K562 (cell line): ENCODE measurements around the gene ATMIN. TPM values are rescaled to one million over a fixed set of nuclear protein-coding genes. Genes with fewer than 3 reads are reported as not detected.
A peak's percentile ranks its signal among the peaks of the same experiment; 100 is the strongest.

Experiments
- ATF1 ChIP-seq, 2 experiments: fragments of 450-650 bp in 1 of 2; IDR thresholded peaks; 2 replicates each; pipeline ENCODE4 v1.6.1; 2016; ENCODE audit warnings: missing compliant biosample characterization in 1 of 2, missing genetic modification characterization in 1 of 2
- CHCHD3 ChIP-seq: fragments of 250-450 bp; sonication (Bioruptor Pico); IDR thresholded peaks from 2 replicates; pipeline ENCODE4 v2.1.2; 2022; ENCODE audit warnings: mild to moderate bottlenecking
- EP300 ChIP-seq: IDR thresholded peaks from 2 replicates; pipeline ENCODE4 v1.6.1; 2012; ENCODE audit warnings: low read length, improper control_type of control experiment
- ETV5 ChIP-seq: sonication (generic); formaldehyde crosslinking; IDR thresholded peaks from 2 replicates; pipeline ENCODE4 v1.4.0; 2020; ENCODE audit warnings: low read depth, mild to moderate bottlenecking, missing genetic modification reagents
- NCOR1 ChIP-seq: fragments of 450-650 bp; IDR thresholded peaks from 2 replicates; pipeline ENCODE4 v1.6.1; 2016; ENCODE audit warnings: mild to moderate bottlenecking, moderate library complexity
- POLR2AphosphoS2 ChIP-seq: IDR thresholded peaks from 2 replicates; pipeline ENCODE4 v1.6.1; 2012; ENCODE audit warnings: low read length, improper control_type of control experiment
- POLR2G ChIP-seq: fragments of 200-400 bp; formaldehyde crosslinking; IDR thresholded peaks from 2 replicates; pipeline ENCODE4 v1.6.1; 2017; ENCODE audit warnings: low read depth, mild to moderate bottlenecking, antibody characterized with exemption, low read length, moderate library complexity
- PTRF ChIP-seq: fragments of 450-650 bp; IDR thresholded peaks from 2 replicates; pipeline ENCODE4 v1.6.1; 2016; ENCODE audit warnings: mild to moderate bottlenecking, missing genetic modification characterization, missing compliant biosample characterization
- RBM15 ChIP-seq: fragments of 200-400 bp; formaldehyde crosslinking; IDR thresholded peaks from 2 replicates; pipeline ENCODE4 v1.6.1; 2018; ENCODE audit warnings: mild to moderate bottlenecking, low read length, moderate library complexity; ENCODE audit not compliant: insufficient read depth
- SIN3B ChIP-seq: fragments of 450-650 bp; IDR thresholded peaks from 2 replicates; pipeline ENCODE4 v1.6.1; 2017; ENCODE audit warnings: low read depth, mild to moderate bottlenecking, moderate library complexity
- STAT5A ChIP-seq: IDR thresholded peaks from 2 replicates; pipeline ENCODE4 v1.6.1; 2012; ENCODE audit warnings: low read length, inconsistent platforms, borderline replicate concordance
- TCF7L2 ChIP-seq: fragments of 150-350 bp; IDR thresholded peaks from 2 replicates; pipeline ENCODE4 v1.6.1; 2016; ENCODE audit warnings: low read depth, mild to moderate bottlenecking, low read length, moderate library complexity
- ZNF780A ChIP-seq: fragments of 250-450 bp; sonication (Bioruptor Pico); IDR thresholded peaks from 2 replicates; pipeline ENCODE4 v1.5.0; 2021; ENCODE audit warnings: mild to moderate bottlenecking
- ZSCAN29 ChIP-seq: fragments of 450-650 bp; IDR thresholded peaks from 2 replicates; pipeline ENCODE4 v1.6.1; 2017
- polyA plus RNA-seq, 8 experiments: library from polyadenylated mRNA; depleted of rRNA in 4 of 8; stranded (reverse) in 5 of 8; unstranded in 3 of 8; fragments of >200 nt; fragmentation: Nextera tagmentation in 2 of 8; fragmentation: Illumina TruSeq in 1 of 8; extraction: Ambion mirVana in 2 of 8; extraction: Trizol in 1 of 8; gene quantifications; 2 replicates each; pipeline versions ENCODE4 v1.2.1 to v1.2.3, GENCODE V29; 2011 to 2014; ENCODE audit warnings: inconsistent platforms in 1 of 8, missing spikeins in 1 of 8
- total RNA-seq, 7 experiments: library from RNA; depleted of rRNA in 6 of 7; stranded (reverse); fragments of >200 nt in 6 of 7; fragmentation: Illumina TruSeq in 2 of 7; extraction: Trizol in 2 of 7; gene quantifications; 2 replicates each; pipeline versions ENCODE4 v1.2.1 to v1.2.3, GENCODE V29; 2011 to 2021; ENCODE audit warnings: low replicate concordance in 1 of 7
- TF ChIP-seq, protein P1 (sequence below), 2 experiments: fragments of 450-650 bp; formaldehyde crosslinking in 1 of 2; IDR thresholded peaks; 2 replicates each; pipeline versions ENCODE4 v1.4.0 to v1.6.1; 2014 to 2020; ENCODE audit warnings: mild to moderate bottlenecking in 2 of 2, borderline replicate concordance in 1 of 2, low read depth in 1 of 2
- TF ChIP-seq, protein P2 (sequence below): fragments of 450-650 bp; IDR thresholded peaks from 2 replicates; pipeline ENCODE4 v1.6.1; 2014; ENCODE audit warnings: low read depth, mild to moderate bottlenecking, moderate library complexity, borderline replicate concordance

The ATMIN gene
- total and polyA plus RNA-seq, 9 of the 15 experiments (the other 6 are each of a cell fraction or from before 2014, with no cell fraction given) = 6.7 to 40.9 (median 23.4) TPM

DNA sequence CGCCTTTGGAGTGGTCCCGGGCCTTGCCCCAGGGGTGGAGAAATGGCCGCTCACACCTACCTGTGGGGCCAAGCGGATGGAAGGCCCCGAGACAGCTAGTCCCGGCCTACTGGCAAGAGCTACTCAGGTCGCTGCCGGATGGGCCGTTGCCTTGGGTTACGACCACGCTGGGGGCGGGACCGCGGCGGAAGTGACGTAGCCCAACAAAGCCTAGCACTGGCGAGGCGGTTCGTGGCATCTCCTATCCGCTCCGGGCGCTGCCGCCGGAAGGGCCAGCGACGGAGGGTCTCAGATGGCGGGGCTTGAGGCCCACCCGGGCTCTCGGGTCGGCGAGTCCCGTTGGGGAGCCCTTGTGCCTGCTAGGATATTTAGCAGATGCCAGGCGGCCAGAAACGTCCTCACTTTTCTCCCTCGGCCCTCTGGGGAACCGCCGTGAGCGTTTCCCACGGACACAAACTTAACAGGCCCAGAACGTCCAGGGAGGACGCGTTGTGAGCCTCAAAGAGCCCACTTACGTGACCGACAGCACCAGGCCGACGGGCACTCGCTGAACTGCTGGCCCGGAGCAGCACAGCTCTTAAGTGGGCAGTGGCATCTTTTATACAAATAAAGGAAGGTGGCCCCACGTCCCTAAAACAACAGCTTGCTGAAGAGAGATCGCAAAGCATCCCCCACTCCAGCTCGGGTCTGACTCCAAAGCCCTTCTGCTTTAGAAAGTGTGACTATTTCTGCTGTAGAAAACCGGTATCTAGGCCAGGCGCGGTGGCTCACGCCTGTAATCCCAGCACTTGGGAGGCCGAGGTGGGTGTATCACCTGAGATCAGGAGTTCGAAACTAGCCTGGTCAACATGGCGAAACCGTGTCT is 41.7 kb downstream of the ATMIN start, which contains the start of gene C16orf46 (continued):
- TF ChIP-seq, protein P1, sequence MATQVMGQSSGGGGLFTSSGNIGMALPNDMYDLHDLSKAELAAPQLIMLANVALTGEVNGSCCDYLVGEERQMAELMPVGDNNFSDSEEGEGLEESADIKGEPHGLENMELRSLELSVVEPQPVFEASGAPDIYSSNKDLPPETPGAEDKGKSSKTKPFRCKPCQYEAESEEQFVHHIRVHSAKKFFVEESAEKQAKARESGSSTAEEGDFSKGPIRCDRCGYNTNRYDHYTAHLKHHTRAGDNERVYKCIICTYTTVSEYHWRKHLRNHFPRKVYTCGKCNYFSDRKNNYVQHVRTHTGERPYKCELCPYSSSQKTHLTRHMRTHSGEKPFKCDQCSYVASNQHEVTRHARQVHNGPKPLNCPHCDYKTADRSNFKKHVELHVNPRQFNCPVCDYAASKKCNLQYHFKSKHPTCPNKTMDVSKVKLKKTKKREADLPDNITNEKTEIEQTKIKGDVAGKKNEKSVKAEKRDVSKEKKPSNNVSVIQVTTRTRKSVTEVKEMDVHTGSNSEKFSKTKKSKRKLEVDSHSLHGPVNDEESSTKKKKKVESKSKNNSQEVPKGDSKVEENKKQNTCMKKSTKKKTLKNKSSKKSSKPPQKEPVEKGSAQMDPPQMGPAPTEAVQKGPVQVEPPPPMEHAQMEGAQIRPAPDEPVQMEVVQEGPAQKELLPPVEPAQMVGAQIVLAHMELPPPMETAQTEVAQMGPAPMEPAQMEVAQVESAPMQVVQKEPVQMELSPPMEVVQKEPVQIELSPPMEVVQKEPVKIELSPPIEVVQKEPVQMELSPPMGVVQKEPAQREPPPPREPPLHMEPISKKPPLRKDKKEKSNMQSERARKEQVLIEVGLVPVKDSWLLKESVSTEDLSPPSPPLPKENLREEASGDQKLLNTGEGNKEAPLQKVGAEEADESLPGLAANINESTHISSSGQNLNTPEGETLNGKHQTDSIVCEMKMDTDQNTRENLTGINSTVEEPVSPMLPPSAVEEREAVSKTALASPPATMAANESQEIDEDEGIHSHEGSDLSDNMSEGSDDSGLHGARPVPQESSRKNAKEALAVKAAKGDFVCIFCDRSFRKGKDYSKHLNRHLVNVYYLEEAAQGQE (IDR thresholded peaks at IDR 0.05; ENCODE audit: borderline replicate concordance) = no peak
- TF ChIP-seq, protein P1 (CRISPR knock-in tag; IDR thresholded peaks at IDR 0.05; ENCODE audit: low read depth) = peak; percentile 69
- TF ChIP-seq POLR2G (peak; percentile 99), NCOR1 (no peak), ATF1 (CRISPR knock-in tag; IDR thresholded peaks at IDR 0.05) (peak; percentile 55; the same call in 1 of the 2 replicates), ATF1 (tag; IDR thresholded peaks at IDR 0.05) (peak; percentile 97), RBM15 (no peak), ETV5 (CRISPR knock-in tag) (peak; percentile 87; the same call in 1 of the 2 replicates), TCF7L2 (no peak), ZNF780A (CRISPR knock-in tag) (no peak), POLR2AphosphoS2 (peak; percentile 70; the same call in 1 of the 2 replicates), EP300 (no peak), SIN3B (peak; percentile 74; the same call in 1 of the 2 replicates), STAT5A (no peak), ZSCAN29 (no peak), CHCHD3 (no peak), PTRF (tag) (no peak)
- TF ChIP-seq, protein P2, sequence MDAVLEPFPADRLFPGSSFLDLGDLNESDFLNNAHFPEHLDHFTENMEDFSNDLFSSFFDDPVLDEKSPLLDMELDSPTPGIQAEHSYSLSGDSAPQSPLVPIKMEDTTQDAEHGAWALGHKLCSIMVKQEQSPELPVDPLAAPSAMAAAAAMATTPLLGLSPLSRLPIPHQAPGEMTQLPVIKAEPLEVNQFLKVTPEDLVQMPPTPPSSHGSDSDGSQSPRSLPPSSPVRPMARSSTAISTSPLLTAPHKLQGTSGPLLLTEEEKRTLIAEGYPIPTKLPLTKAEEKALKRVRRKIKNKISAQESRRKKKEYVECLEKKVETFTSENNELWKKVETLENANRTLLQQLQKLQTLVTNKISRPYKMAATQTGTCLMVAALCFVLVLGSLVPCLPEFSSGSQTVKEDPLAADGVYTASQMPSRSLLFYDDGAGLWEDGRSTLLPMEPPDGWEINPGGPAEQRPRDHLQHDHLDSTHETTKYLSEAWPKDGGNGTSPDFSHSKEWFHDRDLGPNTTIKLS = peak; percentile 85
